Ascending aorta (tissue), 2 donors: Measurements from ENCODE around the gene ORAI1. TPM values are rescaled to one million over a fixed set of nuclear protein-coding genes. Genes with fewer than 3 reads are reported as not detected.

Source experiments
- DNase-seq, 2 donors: peaks; one replicate each; pipeline ENCODE4 v3.0.0-alpha.2; 2019; ENCODE audit warnings: low spot score in 2 of 2
- H3K27ac ChIP-seq, 2 donors: fragments of 200-600 bp; sonication (generic); one replicate each; pipeline ENCODE4 v1.5.1; 2016 to 2017; ENCODE audit warnings: mild to moderate bottlenecking in 1 of 2
- H3K27me3 ChIP-seq: fragments of 200-600 bp; sonication (generic); one replicate; pipeline ENCODE4 v1.5.1; 2017
- H3K36me3 ChIP-seq, 2 donors: fragments of 200-600 bp; sonication (generic); one replicate each; pipeline ENCODE4 v1.5.1; 2016
- H3K4me1 ChIP-seq, 2 donors: fragments of 200-600 bp; sonication (generic); one replicate each; pipeline ENCODE4 v1.5.1; 2016 to 2017; ENCODE audit warnings: mild to moderate bottlenecking in 1 of 2
- H3K4me3 ChIP-seq, 2 donors: fragments of 200-600 bp; sonication (generic); one replicate each; pipeline ENCODE4 v1.5.1; 2016 to 2017; ENCODE audit warnings: mild to moderate bottlenecking in 1 of 2
- H3K9me3 ChIP-seq, 2 donors: fragments of 200-600 bp; sonication (generic); one replicate each; pipeline ENCODE4 v1.5.1; 2016
- CTCF ChIP-seq, 3 experiments: fragments of 200-600 bp in 2 of 3; fragments of 450-650 bp in 1 of 3; sonication (generic) in 2 of 3; IDR thresholded peaks; one replicate each; pipeline ENCODE4 v1.5.1; 2016 to 2019; ENCODE audit warnings: antibody characterized with exemption in 3 of 3, mild to moderate bottlenecking in 1 of 3, moderate library complexity in 1 of 3
- intact Hi-C: fragments of 100-400 bp; cut with DNase I; formaldehyde crosslinking; loops from one replicate; pipeline ENCODE4 v1.15.1; 2023
- total RNA-seq: library from RNA; depleted of rRNA; stranded (reverse); fragments of >200 nt; gene quantifications from one replicate; pipeline ENCODE4 v1.1.0, GENCODE V29; 2016

The ORAI1 gene
- total RNA-seq, 1 donor from 2014 or later, result 24.6 TPM

DNA sequence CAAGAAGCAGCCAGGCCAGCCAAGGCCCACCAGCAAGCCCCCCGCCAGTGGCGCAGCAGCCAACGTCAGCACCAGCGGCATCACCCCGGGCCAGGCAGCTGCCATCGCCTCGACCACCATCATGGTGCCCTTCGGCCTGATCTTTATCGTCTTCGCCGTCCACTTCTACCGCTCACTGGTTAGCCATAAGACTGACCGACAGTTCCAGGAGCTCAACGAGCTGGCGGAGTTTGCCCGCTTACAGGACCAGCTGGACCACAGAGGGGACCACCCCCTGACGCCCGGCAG lies 15.0 kb downstream of the ORAI1 start:
- intact Hi-C loops, result no loop called here
- H3K36me3 ChIP-seq, result peaks cover 0 to 8% of the 10 kb centered on the region in 2 donors
- no peak for TF ChIP-seq CTCF (IDR thresholded peaks at IDR 0.05)

DNA sequence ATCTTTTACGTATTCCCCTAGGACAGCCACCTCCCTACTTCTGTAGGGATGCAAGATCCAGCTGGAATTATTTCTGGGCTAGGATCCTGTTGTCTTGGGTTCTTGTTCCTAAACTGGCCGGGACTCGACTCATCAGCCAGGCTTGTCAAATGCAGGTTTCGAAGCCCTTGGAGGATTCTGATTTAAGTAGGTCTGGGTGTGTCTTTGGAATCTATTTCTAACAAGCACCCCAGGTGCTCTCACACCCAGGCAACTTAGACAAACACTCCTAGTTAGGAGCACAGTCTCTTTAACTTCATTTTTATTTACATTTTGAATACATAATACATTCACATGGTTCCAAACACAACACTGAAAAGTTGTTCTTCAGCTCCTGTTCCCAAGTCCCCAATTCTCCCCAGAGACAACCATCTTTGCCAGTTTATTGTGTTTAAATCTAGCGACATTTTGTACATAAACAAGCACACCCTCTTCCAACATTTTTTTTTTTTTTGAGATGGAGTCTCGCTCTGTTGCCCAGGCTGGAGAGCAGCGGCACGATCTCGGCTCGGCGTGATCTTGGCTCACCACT lies 22.2 kb downstream of the ORAI1 start:
- no peaks in the 10 kb centered on the region for H3K27me3 ChIP-seq
- intact Hi-C loops, result no loop called here
- H3K36me3 ChIP-seq, result no peaks in the 10 kb centered on the region
- no peaks in the 10 kb centered on the region for H3K4me1 ChIP-seq
- H3K27ac ChIP-seq, result no peak overlapping the region
- no peak overlapping the region for H3K4me3 ChIP-seq
- H3K9me3 ChIP-seq, result no peaks in the 10 kb centered on the region
- DNase-seq, result no peak
- TF ChIP-seq CTCF (IDR thresholded peaks at IDR 0.05), result no peak

More for the DNA sequence above, 15.0 kb downstream of the ORAI1 start:
- Histone ChIP-seq H3K27me3 (no peaks in the 10 kb centered on the region), H3K4me3 (no peak overlapping the region), H3K9me3 (no peaks in the 10 kb centered on the region), H3K4me1 (no peaks in the 10 kb centered on the region), H3K27ac (no peak overlapping the region)
- DNase-seq, result no peak

- Histone ChIP-seq H3K36me3 (no peaks in the 10 kb centered on the region), H3K4me1 (no peaks in the 10 kb centered on the region), H3K27ac (no peak overlapping the region), H3K9me3 (no peaks in the 10 kb centered on the region), H3K4me3 (no peak overlapping the region), H3K27me3 (no peaks in the 10 kb centered on the region)
- DNase-seq, result no peak
- TF ChIP-seq CTCF (IDR thresholded peaks at IDR 0.05), result no peak
- intact Hi-C loops, result no loop called here
These were observed 23.0 kb downstream of the ORAI1 start for GRCh38 chr12:121649322-121649721.

GRCh38 chr12:121649819-121650353 lies 23.6 kb downstream of the ORAI1 start:
- no peaks in the 10 kb centered on the region for H3K36me3 ChIP-seq
- H3K27me3 ChIP-seq, result no peaks in the 10 kb centered on the region
- no peak for TF ChIP-seq CTCF (IDR thresholded peaks at IDR 0.05)
- H3K27ac ChIP-seq, result no peak overlapping the region
- no peak for DNase-seq
- H3K9me3 ChIP-seq, result no peaks in the 10 kb centered on the region
- no peak overlapping the region for H3K4me3 ChIP-seq
- intact Hi-C loops, result no loop called here
- no peaks in the 10 kb centered on the region for H3K4me1 ChIP-seq

DNA sequence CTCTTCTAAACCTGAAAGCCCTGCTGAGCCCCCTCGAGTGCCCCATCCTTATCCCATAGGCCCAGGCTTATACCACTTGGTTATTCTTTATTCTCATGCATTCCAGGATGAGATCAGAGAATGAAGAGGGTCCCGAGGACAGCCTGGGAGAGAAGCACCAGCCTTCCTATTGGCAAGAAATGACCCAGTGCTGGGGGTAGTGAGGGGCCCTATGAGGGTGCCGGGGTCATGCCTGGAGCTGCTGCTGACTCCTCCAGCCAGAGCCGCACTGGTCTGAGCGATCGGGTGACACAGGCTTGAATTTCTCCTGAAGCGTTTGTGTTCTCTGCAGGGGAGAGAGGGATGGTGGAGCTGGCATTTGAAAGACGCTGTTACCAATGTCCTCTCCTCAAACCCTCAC lies 25.0 kb downstream of the ORAI1 start:
- intact Hi-C loops, result no loop called here
- Histone ChIP-seq H3K36me3 (no peaks in the 10 kb centered on the region), H3K4me3 (no peak overlapping the region), H3K27ac (no peak overlapping the region), H3K9me3 (no peaks in the 10 kb centered on the region), H3K4me1 (no peaks in the 10 kb centered on the region), H3K27me3 (no peaks in the 10 kb centered on the region)
- no peak for DNase-seq
- no peak for TF ChIP-seq CTCF (IDR thresholded peaks at IDR 0.05)
